GM12878 (cell line): ENCODE results near the gene CHD1. TPM values are rescaled to one million over a fixed set of nuclear protein-coding genes. Genes with fewer than 3 reads are reported as not detected.

Experiments used
- BCLAF1 ChIP-seq: fragments of 450-650 bp; IDR thresholded peaks from 2 replicates; pipeline ENCODE4 v1.6.1; 2017; ENCODE audit warnings: antibody characterized with exemption, mild to moderate bottlenecking, moderate library complexity
- BHLHE40 ChIP-seq, 2 experiments: fragments of 450-650 bp in 1 of 2; IDR thresholded peaks; 2 replicates each; pipeline ENCODE4 v1.6.1; 2011 to 2017; ENCODE audit warnings: low read depth in 2 of 2, borderline replicate concordance in 1 of 2, improper control_type of control experiment in 1 of 2, low read length in 1 of 2, mild to moderate bottlenecking in 1 of 2
- CBX3 ChIP-seq: fragments of 200-600 bp; sonication (generic); IDR thresholded peaks from 2 replicates; pipeline ENCODE4 v1.6.1; 2016; ENCODE audit warnings: low read depth, borderline replicate concordance
- CUX1 ChIP-seq: IDR thresholded peaks from 2 replicates; pipeline ENCODE4 v1.6.1; 2012; ENCODE audit warnings: improper control_type of control experiment, low read depth, low read length; ENCODE audit not compliant: insufficient replicate concordance
- DPF2 ChIP-seq: fragments of 450-650 bp; IDR thresholded peaks from 2 replicates; pipeline ENCODE4 v1.6.1; 2017; ENCODE audit warnings: mild to moderate bottlenecking
- GABPA ChIP-seq: IDR thresholded peaks from 2 replicates; pipeline ENCODE4 v1.6.1; 2014; ENCODE audit warnings: antibody characterized with exemption, low read depth, mild to moderate bottlenecking, inconsistent platforms
- HDAC2 ChIP-seq: fragments of 200-600 bp; sonication (generic); IDR thresholded peaks from 2 replicates; pipeline ENCODE4 v1.6.1; 2017
- KAT2A ChIP-seq: conservative IDR thresholded peaks from 2 replicates; pipeline ENCODE4 v1.6.1; 2011; ENCODE audit warnings: low read depth, low read length; ENCODE audit not compliant: control insufficient read depth
- MEF2A ChIP-seq: IDR thresholded peaks from 2 replicates; pipeline ENCODE4 v1.6.1; 2011; ENCODE audit warnings: low read depth, mild to moderate bottlenecking, low read length, moderate library complexity; ENCODE audit not compliant: insufficient read depth
- MLLT1 ChIP-seq: fragments of 450-650 bp; IDR thresholded peaks from 2 replicates; pipeline ENCODE4 v1.6.1; 2016; ENCODE audit warnings: mild to moderate bottlenecking
- MTA2 ChIP-seq: fragments of 450-650 bp; IDR thresholded peaks from 2 replicates; pipeline ENCODE4 v1.6.1; 2016; ENCODE audit warnings: low read depth, mild to moderate bottlenecking, moderate library complexity
- NKRF ChIP-seq: fragments of 450-650 bp; conservative IDR thresholded peaks from 2 replicates; pipeline ENCODE4 v1.6.1; 2017; ENCODE audit warnings: mild to moderate bottlenecking, moderate library complexity
- NR2F1 ChIP-seq: fragments of 450-650 bp; conservative IDR thresholded peaks from 2 replicates; pipeline ENCODE4 v1.6.1; 2017; ENCODE audit warnings: mild to moderate bottlenecking
- RB1 ChIP-seq: fragments of 450-650 bp; formaldehyde crosslinking; IDR thresholded peaks from 2 replicates; pipeline ENCODE4 v1.6.1; 2017; ENCODE audit warnings: mild to moderate bottlenecking, borderline replicate concordance
- SUZ12 ChIP-seq: fragments of 200-600 bp; sonication (generic); IDR thresholded peaks from one replicate; pipeline ENCODE4 v1.6.1; 2018; ENCODE audit warnings: antibody characterized with exemption, mild to moderate bottlenecking; ENCODE audit not compliant: unreplicated experiment
- ZNF207 ChIP-seq: fragments of 450-650 bp; IDR thresholded peaks from 2 replicates; pipeline ENCODE4 v1.6.1; 2014; ENCODE audit warnings: antibody characterized with exemption, mild to moderate bottlenecking, borderline replicate concordance
- ZNF622 ChIP-seq: fragments of 450-650 bp; IDR thresholded peaks from 2 replicates; pipeline ENCODE4 v1.6.1; 2017; ENCODE audit warnings: mild to moderate bottlenecking, inconsistent platforms
- polyA plus RNA-seq, 11 experiments: library from polyadenylated mRNA; depleted of rRNA in 4 of 11; unstranded in 6 of 11; stranded (reverse) in 5 of 11; fragments of >200 nt; fragmentation: Nextera tagmentation in 4 of 11; fragmentation: Illumina TruSeq in 1 of 11; extraction: Ambion mirVana in 4 of 11; extraction: Trizol in 1 of 11; gene quantifications; 1 replicate in 1 of 11; 2 replicates in 10 of 11; pipeline versions ENCODE4 v1.2.1 to v1.2.3, GENCODE V29; 2011 to 2016; ENCODE audit warnings: inconsistent platforms in 2 of 11, missing spikeins in 2 of 11, low read depth in 1 of 11
- total RNA-seq, 4 experiments: library from RNA; depleted of rRNA in 3 of 4; stranded (reverse); fragments of >200 nt in 3 of 4; fragmentation: Illumina TruSeq in 1 of 4; extraction: Trizol in 1 of 4; gene quantifications; 2 replicates each; pipeline versions ENCODE4 v1.2.1 to v1.2.3, GENCODE V29; 2013 to 2021

Gene CHD1
- total and polyA plus RNA-seq, 10 of the 15 experiments (the other 5 are each of a cell fraction or from before 2014, with no cell fraction given): 25.5 to 158 (median 50.5) TPM

- TF ChIP-seq BHLHE40 (IDR thresholded peaks at IDR 0.05; ENCODE audit: borderline replicate concordance in 1 of 2, low read depth in 2 of 2, low read length in 1 of 2) (peak; percentile 48 to 80; a peak in 3 of 4 replicates), NKRF (peak; percentile 86), ZNF622 (no peak), CBX3 (no peak), CUX1 (no peak), DPF2 (peak; percentile 92), HDAC2 (peak; percentile 79; the same call in 1 of the 2 replicates), RB1 (peak; percentile 48; the same call in 1 of the 2 replicates), ZNF207 (no peak; the same call in none of the 2 replicates), BCLAF1 (no peak), SUZ12 (no peak), KAT2A (no peak), MTA2 (peak; percentile 75; the same call in 1 of the 2 replicates), MEF2A (0 out of 2 replicates have a peak, but pooled peaks have one; percentile 19), MLLT1 (peak; percentile 91), GABPA (no peak), NR2F1 (peak; percentile 81; the same call in 1 of the 2 replicates)
Observed at GRCh38 chr5:98928873-98929709, at the start of gene CHD1 (continued).
